ENCODE results near the gene PSME2. TPM values are rescaled to one million over a fixed set of nuclear protein-coding genes. Genes with fewer than 3 reads are reported as not detected.
A peak's percentile ranks its signal among the peaks of the same experiment; 100 is the strongest.

PSME2 gene
- total and polyA plus RNA-seq, 2 of the 13 experiments (the other 11 are each of a cell fraction or from before 2014, with no cell fraction given): 332 to 716 TPM

- no peak for TF ChIP-seq ZNF510 (CRISPR knock-in tag; IDR thresholded peaks at IDR 0.05; ENCODE audit: low read depth)
- peak; percentile 99 for TF ChIP-seq SPEN (CRISPR knock-in tag; IDR thresholded peaks at IDR 0.05; ENCODE audit: low read depth)
- peak; percentile 36 for TF ChIP-seq MATR3 (CRISPR knock-in tag; IDR thresholded peaks at IDR 0.05)
- peak; percentile 98; the same call in 1 of the 2 replicates for TF ChIP-seq ZNF253 (CRISPR knock-in tag; IDR thresholded peaks at IDR 0.05; ENCODE audit: borderline replicate concordance)
- TF ChIP-seq ZNF609 (CRISPR knock-in tag; IDR thresholded peaks at IDR 0.05; ENCODE audit: borderline replicate concordance): peak; percentile 66; the same call in 1 of the 2 replicates
- TF ChIP-seq JUND (CRISPR knock-in tag; IDR thresholded peaks at IDR 0.05): peak; percentile 58; the same call in 1 of the 2 replicates
- peak; percentile 97 for TF ChIP-seq ZFP36L2 (CRISPR knock-in tag; IDR thresholded peaks at IDR 0.05)
- peak; percentile 73; the same call in 1 of the 2 replicates for TF ChIP-seq ZNF3 (CRISPR knock-in tag; IDR thresholded peaks at IDR 0.05)
- peak; percentile 91 for TF ChIP-seq ZNF18 (CRISPR knock-in tag; IDR thresholded peaks at IDR 0.05; ENCODE audit: insufficient replicate concordance)
- peak; percentile 96 for TF ChIP-seq SIN3A (IDR thresholded peaks at IDR 0.05; ENCODE audit: borderline replicate concordance, low read depth, low read length)
- TF ChIP-seq PHF5A (CRISPR knock-in tag; IDR thresholded peaks at IDR 0.05; ENCODE audit: low read depth, unreplicated experiment): peak; percentile 100
- TF ChIP-seq MXD1 (CRISPR knock-in tag; IDR thresholded peaks at IDR 0.05): peak; percentile 56; the same call in 1 of the 2 replicates
- peak; percentile 97 for TF ChIP-seq ZSCAN25 (CRISPR knock-in tag; IDR thresholded peaks at IDR 0.05)
- no peak for TF ChIP-seq NFIB (CRISPR knock-in tag; IDR thresholded peaks at IDR 0.05; ENCODE audit: borderline replicate concordance)
- peak; percentile 95 for TF ChIP-seq THAP11 (CRISPR knock-in tag; IDR thresholded peaks at IDR 0.05)
- peak; percentile 100 for TF ChIP-seq DMAP1 (CRISPR knock-in tag; IDR thresholded peaks at IDR 0.05)
- TF ChIP-seq HNRNPUL1 (IDR thresholded peaks at IDR 0.05; ENCODE audit: low read depth, low read length): no peak
- TF ChIP-seq PAXIP1 (CRISPR knock-in tag; conservative IDR thresholded peaks at IDR 0.05): peak; percentile 91
Observed at GRCh38 chr14:24160850-24161804, 14.7 kb upstream of the PSME2 start, which contains the start of gene IRF9 (continued).
